Kidney (tissue), 14 donors: Measurements from ENCODE around the gene OBSCN. TPM values are rescaled to one million over a fixed set of nuclear protein-coding genes. Genes with fewer than 3 reads are reported as not detected.
A peak's percentile ranks its signal among the peaks of the same experiment; 100 is the strongest.

Experiments used
- DNase-seq, 5 donors: peaks; one replicate each; pipeline ENCODE4 v3.0.0-alpha.2; 2013 to 2020
- FAIRE-seq: peaks from 2 replicates; lab custom pipeline; 2012; peaks lifted over from hg19 to GRCh38; lab: Jason Lieb, UNC
- H3K27ac ChIP-seq, 2 donors: one replicate each; pipeline ENCODE4 v1.7.0; 2013; ENCODE audit warnings: low read depth in 2 of 2, low read length in 2 of 2, inconsistent platforms in 1 of 2
- H3K27me3 ChIP-seq: one replicate; pipeline ENCODE4 v1.7.1; 2013; ENCODE audit warnings: low read length, inconsistent platforms; ENCODE audit not compliant: control insufficient read depth, insufficient read depth
- H3K36me3 ChIP-seq, 3 donors: one replicate each; pipeline versions ENCODE4 v1.7.0 to v1.7.1; 2013; ENCODE audit warnings: low read length in 3 of 3, control low read depth in 1 of 3, inconsistent platforms in 1 of 3; ENCODE audit not compliant: insufficient read depth in 3 of 3, control insufficient read depth in 2 of 3
- H3K4me1 ChIP-seq, 3 donors: one replicate each; pipeline versions ENCODE4 v1.7.0 to v1.7.1; 2013; ENCODE audit warnings: low read length in 3 of 3, inconsistent platforms in 1 of 3, low read depth in 1 of 3; ENCODE audit not compliant: control insufficient read depth in 2 of 3, insufficient read depth in 2 of 3
- H3K4me3 ChIP-seq, 3 donors: one replicate each; pipeline versions ENCODE4 v1.7.0 to v1.8.1; 2013; ENCODE audit warnings: low read length in 3 of 3, control low read depth in 1 of 3, inconsistent platforms in 1 of 3
- H3K9ac ChIP-seq, 3 donors: one replicate each; pipeline versions ENCODE4 v1.7.0 to v1.7.1; 2013; ENCODE audit warnings: low read length in 3 of 3, control low read depth in 1 of 3, inconsistent platforms in 1 of 3
- H3K9me3 ChIP-seq, 3 donors: one replicate each; pipeline versions ENCODE4 v1.7.0 to v1.7.1; 2013; ENCODE audit warnings: low read length in 3 of 3, control low read depth in 1 of 3, inconsistent platforms in 1 of 3; ENCODE audit not compliant: control insufficient read depth in 2 of 3, insufficient read depth in 1 of 3
- CTCF ChIP-seq: IDR thresholded peaks from 3 replicates; pipeline ENCODE4 v1.5.1; 2012; ENCODE audit warnings: mild to moderate bottlenecking, moderate library complexity, borderline replicate concordance; ENCODE audit not compliant: insufficient read depth; ENCODE audit errors: extremely low read depth
- intact Hi-C: fragments of 100-400 bp; cut with DNase I; formaldehyde crosslinking; loops from one replicate; pipeline ENCODE4 v1.11.1; 2022
- polyA plus RNA-seq: library from polyadenylated mRNA; stranded (reverse); fragments of 350-450 nt; fragmentation: Illumina TruSeq; extraction: RNeasy Lipid Tissue Mini Kit (QIAGEN cat#74804); gene quantifications from one replicate; pipeline ENCODE4 v1.2.3, GENCODE V29; 2014; ENCODE audit warnings: low read depth, low replicate concordance; ENCODE audit not compliant: insufficient read depth
- total RNA-seq: library from RNA; stranded (reverse); fragmentation: NEBNext Ultra II Directional; extraction: Animal tissue kit (Norgen Biotek cat#: 25700); gene quantifications from one replicate; pipeline ENCODE4 v1.2.1, GENCODE V29; 2021
- donor health status: control.
- donor health status: control.
- donor health status: control.
- donor health status: control.
- donor health status: control.
- donor health status: DM: yes; HTN: yes; CAD: no.
- donor health status: Normal renal cell carcinoma (clear cell type).

The OBSCN gene
- total and polyA plus RNA-seq, 2 donors from 2014 or later, result 14.5 to 30.0 TPM

GRCh38 chr1:228334954-228335353 lies 127.1 kb downstream of the OBSCN start:
- H3K36me3 ChIP-seq, result peaks cover 4 to 10% (median 5%) of the 10 kb centered on the region in 3 donors
- no peak overlapping the region for H3K4me3 ChIP-seq
- H3K9me3 ChIP-seq, result no peaks in the 10 kb centered on the region
- intact Hi-C loops, result no loop called here
- FAIRE-seq (no peak), DNase-seq (peak in 1 of 5 donors; percentile 49)
- TF ChIP-seq CTCF, result no peak
- no peaks in the 10 kb centered on the region for H3K4me1 ChIP-seq
- no peak overlapping the region for H3K9ac ChIP-seq
- no peaks in the 10 kb centered on the region for H3K27me3 ChIP-seq
- no peak overlapping the region for H3K27ac ChIP-seq

- H3K4me1 ChIP-seq, result no peaks in the 10 kb centered on the region
- no peak overlapping the region for H3K9ac ChIP-seq
- H3K27ac ChIP-seq, result no peak overlapping the region
- intact Hi-C loops, result no loop called here
- H3K4me3 ChIP-seq, result no peak overlapping the region
- H3K36me3 ChIP-seq, result peaks cover 4 to 10% (median 5%) of the 10 kb centered on the region in 3 donors
- H3K9me3 ChIP-seq, result no peaks in the 10 kb centered on the region
- FAIRE-seq (no peak), DNase-seq (peak in 1 of 5 donors; percentile 50)
- no peaks in the 10 kb centered on the region for H3K27me3 ChIP-seq
- TF ChIP-seq CTCF, result no peak
These were observed 127.8 kb downstream of the OBSCN start for GRCh38 chr1:228335406-228336307.

GRCh38 chr1:228336308-228337030 lies 128.6 kb downstream of the OBSCN start:
- no peak overlapping the region for H3K27ac ChIP-seq
- DNase-seq (peak in 2 of 5 donors; percentile 16 to 55), FAIRE-seq (no peak)
- no peak for TF ChIP-seq CTCF
- H3K36me3 ChIP-seq, result peaks cover 4 to 10% (median 5%) of the 10 kb centered on the region in 3 donors
- no peaks in the 10 kb centered on the region for H3K4me1 ChIP-seq
- intact Hi-C loops, result no loop called here
- no peak overlapping the region for H3K4me3 ChIP-seq
- H3K9ac ChIP-seq, result no peak overlapping the region
- H3K27me3 ChIP-seq, result no peaks in the 10 kb centered on the region
- no peaks in the 10 kb centered on the region for H3K9me3 ChIP-seq
